Stimulated activated CD8-positive, alpha-beta memory T cell treated with anti-CD3 and anti-CD28 coated beads, Interleukin-15, amount 100 ng/mL, for 4 hours (primary cell): Measurements from ENCODE around the gene ZBTB3.
"Not testable (repeated sequence)": the region's sequence is repeated elsewhere in the genome, so short reads cannot be mapped to it uniquely, and the experiment has no call there.

ENCODE experiments used
- DNase-seq, 2 donors: peaks; one replicate each; pipeline ENCODE4 v3.0.0-alpha.2; 2020; ENCODE audit warnings: low read depth in 2 of 2

The ZBTB3 gene

GRCh38 chr11:62716206-62716605 lies 37.8 kb downstream of the ZBTB3 start:
- no peak for DNase-seq

- no peak for DNase-seq
These were observed 38.5 kb downstream of the ZBTB3 start for GRCh38 chr11:62715150-62716130.

GRCh38 chr11:62713343-62713742 lies 40.6 kb downstream of the ZBTB3 start:
- DNase-seq = no peak

- no peak for DNase-seq
These were observed 41.1 kb downstream of the ZBTB3 start for GRCh38 chr11:62712861-62713260.

- DNase-seq = no peak
These were observed 41.6 kb downstream of the ZBTB3 start for GRCh38 chr11:62712276-62712812.

GRCh38 chr11:62710001-62710345 lies 44.0 kb downstream of the ZBTB3 start:
- DNase-seq = no peak

- peak; percentile 89 to 96 for DNase-seq
These were observed 44.5 kb downstream of the ZBTB3 start for GRCh38 chr11:62709247-62710000.

- DNase-seq = peak in 1 of 2 donors; percentile 22
These were observed 45.2 kb downstream of the ZBTB3 start for GRCh38 chr11:62708793-62709192.

GRCh38 chr11:62708392-62708791 lies 45.6 kb downstream of the ZBTB3 start:
- DNase-seq = no peak

- DNase-seq = no peak
These were observed 46.6 kb downstream of the ZBTB3 start, which contains the start of the genes BSCL2 and GNG3 for GRCh38 chr11:62707277-62707861. BSCL2 (minus strand) TSS chr11:62707424; CDS start chr11:62707195, 229 bp downstream. GNG3 (plus strand) TSS chr11:62707676; CDS start chr11:62708296, 620 bp downstream.

- DNase-seq = no peak
These were observed 47.1 kb downstream of the ZBTB3 start for GRCh38 chr11:62706850-62707247.

- DNase-seq = peak; percentile 87 to 89
These were observed 47.8 kb downstream of the ZBTB3 start for GRCh38 chr11:62705880-62706849.

GRCh38 chr11:62705413-62705812 lies 48.5 kb downstream of the ZBTB3 start:
- no peak for DNase-seq

- not testable (repeated sequence) for DNase-seq
These were observed 50.0 kb downstream of the ZBTB3 start for GRCh38 chr11:62703921-62704320.

- DNase-seq = no peak
These were observed 51.7 kb downstream of the ZBTB3 start for GRCh38 chr11:62702246-62702645.
